ENCODE data around the gene RXRA. TPM values are rescaled to one million over a fixed set of nuclear protein-coding genes. Genes with fewer than 3 reads are reported as not detected.

Gene RXRA
- total RNA-seq, 1 donor from 2014 or later: 49.4 TPM

DNA sequence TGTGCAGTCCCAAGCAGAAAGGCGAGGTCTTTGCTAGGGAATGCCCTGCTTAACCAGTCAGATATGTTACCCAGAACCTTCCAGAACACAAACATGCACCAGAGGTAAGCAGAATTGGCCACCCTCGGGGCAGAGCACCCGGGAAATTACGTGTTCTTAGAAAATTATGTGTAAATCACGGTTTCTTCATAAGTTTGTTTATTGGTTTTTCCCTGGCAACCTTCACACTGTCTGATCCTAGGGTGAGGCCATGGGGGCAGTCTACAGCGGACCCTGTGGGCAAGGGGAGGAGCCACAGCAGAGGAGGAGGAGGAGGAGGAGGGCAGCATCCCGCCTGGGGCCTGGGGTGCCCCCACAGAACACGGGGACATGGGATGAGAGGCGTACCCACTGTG is 31.4 kb downstream of the RXRA start:
- intact Hi-C loops (cut with DNase I): no loop called here
- Histone ChIP-seq H3K27me3 (no peaks in the 10 kb centered on the region), H3K4me3 (no peak overlapping the region), H3K36me3 (no peaks in the 10 kb centered on the region), H3K4me1 (peaks cover 100% of the 10 kb centered on the region), H3K9me3 (no peaks in the 10 kb centered on the region), H3K27ac (peak overlapping the region; percentile 57)
- no peak for DNase-seq (ENCODE audit: extremely low spot score in 2 of 2)
- TF ChIP-seq POLR2AphosphoS5 (IDR thresholded peaks at IDR 0.05; ENCODE audit: insufficient read depth in 1 of 2, low read depth in 1 of 2) (no peak), POLR2A (IDR thresholded peaks at IDR 0.05) (no peak)
- TF ChIP-seq, protein P1, sequence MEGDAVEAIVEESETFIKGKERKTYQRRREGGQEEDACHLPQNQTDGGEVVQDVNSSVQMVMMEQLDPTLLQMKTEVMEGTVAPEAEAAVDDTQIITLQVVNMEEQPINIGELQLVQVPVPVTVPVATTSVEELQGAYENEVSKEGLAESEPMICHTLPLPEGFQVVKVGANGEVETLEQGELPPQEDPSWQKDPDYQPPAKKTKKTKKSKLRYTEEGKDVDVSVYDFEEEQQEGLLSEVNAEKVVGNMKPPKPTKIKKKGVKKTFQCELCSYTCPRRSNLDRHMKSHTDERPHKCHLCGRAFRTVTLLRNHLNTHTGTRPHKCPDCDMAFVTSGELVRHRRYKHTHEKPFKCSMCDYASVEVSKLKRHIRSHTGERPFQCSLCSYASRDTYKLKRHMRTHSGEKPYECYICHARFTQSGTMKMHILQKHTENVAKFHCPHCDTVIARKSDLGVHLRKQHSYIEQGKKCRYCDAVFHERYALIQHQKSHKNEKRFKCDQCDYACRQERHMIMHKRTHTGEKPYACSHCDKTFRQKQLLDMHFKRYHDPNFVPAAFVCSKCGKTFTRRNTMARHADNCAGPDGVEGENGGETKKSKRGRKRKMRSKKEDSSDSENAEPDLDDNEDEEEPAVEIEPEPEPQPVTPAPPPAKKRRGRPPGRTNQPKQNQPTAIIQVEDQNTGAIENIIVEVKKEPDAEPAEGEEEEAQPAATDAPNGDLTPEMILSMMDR (IDR thresholded peaks at IDR 0.05): no peak

DNA sequence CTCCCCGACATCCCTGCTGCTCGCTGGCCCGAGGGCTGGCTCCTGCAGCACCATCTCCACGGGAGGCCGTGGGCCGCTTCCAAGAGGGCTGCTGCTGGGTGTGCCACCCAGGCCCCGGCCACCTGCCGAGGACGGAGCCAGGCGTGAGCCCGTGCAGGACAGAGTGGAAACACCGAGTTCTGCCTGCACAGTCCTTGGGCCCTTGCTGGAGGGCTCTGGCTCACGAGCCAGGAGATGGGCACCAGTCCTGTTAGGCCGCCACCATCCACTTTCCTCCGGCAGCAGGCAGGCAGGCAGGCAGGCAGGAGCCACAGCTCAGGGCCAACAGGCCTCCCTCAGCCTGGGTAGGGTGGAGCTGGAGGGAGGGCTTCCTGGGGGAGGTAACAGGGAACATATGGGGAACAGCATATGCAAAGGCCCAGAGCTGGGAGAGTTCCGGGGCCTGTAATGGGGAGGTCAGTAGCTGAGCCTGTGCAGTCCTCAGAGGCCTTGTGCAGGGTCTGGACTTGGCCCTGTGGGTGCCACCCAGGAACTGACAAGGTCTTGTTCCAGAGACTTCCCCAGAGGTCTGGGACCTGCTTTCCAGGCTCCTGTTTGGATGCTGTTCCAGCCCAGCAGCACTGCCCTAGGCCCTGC is 31.9 kb downstream of the RXRA start:
- no peak for DNase-seq (ENCODE audit: extremely low spot score in 2 of 2)
- H3K27me3 ChIP-seq: no peaks in the 10 kb centered on the region
- intact Hi-C loops (cut with DNase I): no loop called here
- H3K9me3 ChIP-seq: no peaks in the 10 kb centered on the region
- TF ChIP-seq POLR2AphosphoS5 (IDR thresholded peaks at IDR 0.05; ENCODE audit: insufficient read depth in 1 of 2, low read depth in 1 of 2) (no peak), POLR2A (IDR thresholded peaks at IDR 0.05) (no peak)
- TF ChIP-seq, protein P1 (IDR thresholded peaks at IDR 0.05): no peak
- H3K4me3 ChIP-seq: no peak overlapping the region
- H3K27ac ChIP-seq: peak overlapping the region; percentile 57
- no peaks in the 10 kb centered on the region for H3K36me3 ChIP-seq
- H3K4me1 ChIP-seq: peaks cover 100% of the 10 kb centered on the region

DNA sequence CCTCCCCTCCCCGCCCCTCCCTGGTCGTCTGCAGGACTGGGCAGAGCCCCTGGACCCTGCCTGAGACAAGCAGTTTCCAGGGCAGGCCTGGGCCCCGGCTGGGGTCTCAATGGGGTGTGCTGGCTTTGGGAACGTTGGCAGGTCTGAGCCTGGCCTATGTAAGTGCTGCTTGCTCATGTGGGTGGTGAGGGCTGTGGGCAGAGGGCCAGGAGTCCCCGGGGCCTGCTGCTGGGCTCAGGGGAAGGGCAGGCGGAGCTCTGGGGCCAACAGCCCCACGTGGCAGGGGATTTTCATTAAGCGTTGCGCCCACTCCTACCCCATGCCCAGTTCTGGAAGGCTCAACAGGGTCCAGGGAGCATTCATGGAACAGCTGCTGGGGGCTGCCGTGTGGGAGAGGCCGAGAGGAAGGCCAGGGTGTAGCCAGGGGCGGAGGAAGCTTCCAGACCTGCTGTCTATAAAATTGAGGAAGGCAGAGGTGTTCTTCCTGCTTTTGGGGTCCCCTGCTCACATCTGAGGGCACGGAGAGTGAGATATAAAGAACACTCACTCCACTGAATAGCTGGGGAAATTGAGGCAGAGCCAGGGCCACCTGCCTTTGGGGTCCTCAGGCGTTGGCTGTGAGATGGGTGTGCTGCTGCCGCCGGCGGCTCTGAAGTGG is 32.5 kb downstream of the RXRA start:
- Histone ChIP-seq H3K4me1 (peaks cover 100% of the 10 kb centered on the region), H3K4me3 (no peak overlapping the region), H3K36me3 (no peaks in the 10 kb centered on the region), H3K27me3 (no peaks in the 10 kb centered on the region), H3K9me3 (no peaks in the 10 kb centered on the region), H3K27ac (peak overlapping the region; percentile 57)
- no peak for DNase-seq (ENCODE audit: extremely low spot score in 2 of 2)
- TF ChIP-seq POLR2AphosphoS5 (IDR thresholded peaks at IDR 0.05; ENCODE audit: insufficient read depth in 1 of 2, low read depth in 1 of 2) (no peak), POLR2A (IDR thresholded peaks at IDR 0.05) (no peak)
- TF ChIP-seq, protein P1 (IDR thresholded peaks at IDR 0.05): no peak
- intact Hi-C loops (cut with DNase I): no loop called here

DNA sequence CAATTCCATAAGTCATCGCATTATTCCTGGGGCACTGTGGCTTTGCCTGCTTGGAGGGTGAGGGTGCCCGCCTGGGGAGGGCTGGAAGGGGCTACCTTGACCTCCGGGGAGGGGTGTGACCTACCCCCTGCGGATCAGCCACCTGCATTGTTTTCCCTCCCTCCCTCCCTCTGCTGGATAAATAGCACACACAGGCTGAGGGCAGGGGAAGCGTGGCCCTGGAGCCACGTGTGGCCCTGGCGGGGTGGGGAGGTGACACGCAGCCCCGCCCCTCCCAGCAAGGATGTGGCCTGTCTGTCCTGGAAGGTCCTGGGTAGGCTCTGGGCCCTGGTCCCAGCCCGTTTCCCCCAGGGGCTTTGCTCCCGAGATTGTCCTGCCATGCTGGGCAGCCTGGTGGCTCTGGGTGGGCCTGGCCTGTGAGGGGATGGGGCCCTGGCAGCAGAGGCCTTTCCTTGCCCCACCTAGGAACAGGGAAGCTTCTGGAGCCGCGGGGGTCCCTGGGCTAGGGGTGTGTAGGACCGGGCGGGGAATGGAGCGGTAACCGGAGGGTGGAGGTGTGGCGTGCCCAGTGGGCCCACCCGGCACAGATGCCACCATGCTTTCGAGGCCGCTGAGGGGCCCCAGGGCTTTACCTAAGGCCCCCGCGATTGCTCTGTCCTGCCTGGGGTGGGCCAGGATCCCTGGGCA is 33.4 kb downstream of the RXRA start:
- TF ChIP-seq POLR2AphosphoS5 (IDR thresholded peaks at IDR 0.05; ENCODE audit: insufficient read depth in 1 of 2, low read depth in 1 of 2) (no peak), POLR2A (IDR thresholded peaks at IDR 0.05) (no peak)
- TF ChIP-seq, protein P1 (IDR thresholded peaks at IDR 0.05): no peak
- H3K4me3 ChIP-seq: no peak overlapping the region
- no peaks in the 10 kb centered on the region for H3K9me3 ChIP-seq
- H3K27ac ChIP-seq: peak overlapping the region; percentile 57
- H3K4me1 ChIP-seq: peaks cover 100% of the 10 kb centered on the region
- H3K27me3 ChIP-seq: no peaks in the 10 kb centered on the region
- no peak for DNase-seq (ENCODE audit: extremely low spot score in 2 of 2)
- H3K36me3 ChIP-seq: no peaks in the 10 kb centered on the region
- intact Hi-C loops (cut with DNase I): no loop called here

All from vagina (tissue), 2 donors.